Measurements from ENCODE around the gene PSD.

The PSD gene

GRCh38 chr10:102404361-102405107 lies 14.1 kb downstream of the PSD start:
- no peak for DNase-seq (ENCODE audit: low read depth in 2 of 2)

GRCh38 chr10:102403115-102403514 lies 15.5 kb downstream of the PSD start:
- no peak for DNase-seq (ENCODE audit: low read depth in 2 of 2)

- DNase-seq (ENCODE audit: low read depth in 2 of 2): no peak
These were observed 16.1 kb downstream of the PSD start for GRCh38 chr10:102402512-102402896.

GRCh38 chr10:102401735-102402511 lies 16.7 kb downstream of the PSD start:
- DNase-seq (ENCODE audit: low read depth in 2 of 2): no peak

GRCh38 chr10:102401342-102401654 lies 17.3 kb downstream of the PSD start:
- no peak for DNase-seq (ENCODE audit: low read depth in 2 of 2)

- no peak for DNase-seq (ENCODE audit: low read depth in 2 of 2)
These were observed 17.8 kb downstream of the PSD start for GRCh38 chr10:102400598-102401341.

GRCh38 chr10:102400076-102400475 lies 18.5 kb downstream of the PSD start:
- DNase-seq (ENCODE audit: low read depth in 2 of 2): no peak

- peak; percentile 37 to 60 for DNase-seq (ENCODE audit: low read depth in 2 of 2)
These were observed 19.2 kb downstream of the PSD start for GRCh38 chr10:102399217-102400021.

GRCh38 chr10:102398172-102399020 lies 20.2 kb downstream of the PSD start:
- no peak for DNase-seq (ENCODE audit: low read depth in 2 of 2)

- DNase-seq (ENCODE audit: low read depth in 2 of 2): no peak
These were observed 21.1 kb downstream of the PSD start for GRCh38 chr10:102397222-102398171.

- DNase-seq (ENCODE audit: low read depth in 2 of 2): no peak
These were observed 21.8 kb downstream of the PSD start for GRCh38 chr10:102396730-102397151.

GRCh38 chr10:102396317-102396650 lies 22.3 kb downstream of the PSD start:
- no peak for DNase-seq (ENCODE audit: low read depth in 2 of 2)

GRCh38 chr10:102395400-102396316 lies 22.9 kb downstream of the PSD start, which contains the start of gene NFKB2:
TSS of gene NFKB2 (plus strand) at chr10:102395705. CDS start at chr10:102395960, 255 bp downstream.
- peak; percentile 43 to 45 for DNase-seq (ENCODE audit: low read depth in 2 of 2)

GRCh38 chr10:102394801-102395399 lies 23.7 kb downstream of the PSD start:
- DNase-seq (ENCODE audit: low read depth in 2 of 2): no peak

GRCh38 chr10:102394079-102394800 lies 24.3 kb downstream of the PSD start:
- peak; percentile 66 to 74 for DNase-seq (ENCODE audit: low read depth in 2 of 2)

GRCh38 chr10:102393411-102394078 lies 25.0 kb downstream of the PSD start:
- no peak for DNase-seq (ENCODE audit: low read depth in 2 of 2)

- DNase-seq (ENCODE audit: low read depth in 2 of 2): no peak
These were observed 26.3 kb downstream of the PSD start for GRCh38 chr10:102392306-102392705.
